HepG2 (cell line): Measurements from ENCODE around the gene HSPB9.

Experiments used
- CHD2 ChIP-seq: IDR thresholded peaks from 2 replicates; pipeline ENCODE4 v1.6.1; 2011; ENCODE audit warnings: low read depth, low read length, improper control_type of control experiment
- DPF2 ChIP-seq: sonication (generic); formaldehyde crosslinking; IDR thresholded peaks from 2 replicates; pipeline ENCODE4 v1.4.0; 2020; ENCODE audit warnings: mild to moderate bottlenecking, low read depth, missing genetic modification reagents, borderline replicate concordance
- FOSL2 ChIP-seq: sonication (generic); formaldehyde crosslinking; IDR thresholded peaks from 2 replicates; pipeline ENCODE4 v1.4.0; 2020; ENCODE audit warnings: missing genetic modification reagents
- FOXM1 ChIP-seq: sonication (generic); formaldehyde crosslinking; IDR thresholded peaks from 2 replicates; pipeline ENCODE4 v1.5.0; 2020; ENCODE audit warnings: missing genetic modification reagents
- HDAC2 ChIP-seq: sonication (generic); formaldehyde crosslinking; IDR thresholded peaks from 2 replicates; pipeline ENCODE4 v1.4.0; 2020; ENCODE audit warnings: missing genetic modification reagents
- HNRNPH1 ChIP-seq: fragments of 200-400 bp; formaldehyde crosslinking; optimal IDR thresholded peaks from 2 replicates; pipeline ENCODE3; 2017; ENCODE audit warnings: mild to moderate bottlenecking, low read depth, low read length
- SMC3 ChIP-seq: IDR thresholded peaks from 2 replicates; pipeline ENCODE4 v1.6.1; 2011; ENCODE audit warnings: low read length, improper control_type of control experiment
- ZBTB8A ChIP-seq: sonication (generic); formaldehyde crosslinking; IDR thresholded peaks from 2 replicates; pipeline ENCODE4 v1.4.0; 2020; ENCODE audit warnings: mild to moderate bottlenecking, low read depth, missing genetic modification reagents, borderline replicate concordance
- ZMAT3 ChIP-seq: sonication (generic); formaldehyde crosslinking; conservative IDR thresholded peaks from 2 replicates; pipeline ENCODE4 v1.7.0; 2021; ENCODE audit warnings: missing genetic modification reagents
- TF ChIP-seq, protein P1 (sequence below): sonication (generic); formaldehyde crosslinking; IDR thresholded peaks from 2 replicates; pipeline ENCODE4 v1.5.0; 2020; ENCODE audit warnings: mild to moderate bottlenecking, missing genetic modification reagents, moderate library complexity
- TF ChIP-seq, protein P2 (sequence below): IDR thresholded peaks from 2 replicates; pipeline ENCODE4 v1.6.1; 2016; ENCODE audit warnings: low read depth, control low read depth
- TF ChIP-seq, protein P3 (sequence below): sonication (generic); formaldehyde crosslinking; IDR thresholded peaks from 2 replicates; pipeline ENCODE4 v1.4.0; 2020; ENCODE audit warnings: missing genetic modification reagents

DNA sequence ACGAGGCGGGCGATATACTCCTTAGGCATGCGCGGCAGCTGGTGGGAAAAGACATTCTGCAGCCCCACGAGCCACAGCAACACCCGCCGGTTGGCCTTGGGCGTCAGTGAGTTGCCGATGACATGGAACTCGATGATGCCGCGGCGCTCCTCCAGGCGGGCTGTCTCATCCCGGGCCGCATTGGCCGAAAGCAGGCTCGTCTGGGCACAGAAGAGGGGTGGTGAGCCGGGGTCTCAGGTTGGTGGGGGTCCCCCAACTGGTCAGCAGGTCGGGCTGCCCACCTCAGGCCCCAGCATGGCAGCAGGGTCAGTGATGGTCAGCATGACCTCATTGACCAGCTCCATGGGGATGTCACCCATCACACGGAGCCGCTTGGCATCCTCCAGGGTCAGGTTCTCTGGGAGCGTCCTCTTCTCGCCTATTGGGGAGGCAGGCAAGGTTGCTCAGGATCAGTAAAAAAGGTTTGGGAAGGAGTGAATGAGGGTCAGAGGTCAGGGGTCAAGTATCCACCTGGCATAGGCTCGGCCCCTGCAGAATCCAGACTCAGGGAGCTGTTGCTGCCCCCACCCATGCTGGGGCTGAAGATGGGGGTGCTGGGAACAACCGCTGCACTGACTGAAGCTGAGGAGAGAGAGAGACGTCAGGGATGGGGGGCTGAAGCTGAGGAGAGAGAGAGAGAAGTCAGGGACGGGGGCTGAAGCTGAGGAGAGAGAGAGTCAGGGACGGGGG is 5.0 kb upstream of the HSPB9 start:
- TF ChIP-seq HNRNPH1: no peak
- no peak for TF ChIP-seq FOSL2 (CRISPR knock-in tag)
- no peak for TF ChIP-seq ZBTB8A (CRISPR knock-in tag)
- TF ChIP-seq HDAC2 (CRISPR knock-in tag): no peak
- TF ChIP-seq CHD2: no peak
- no peak for TF ChIP-seq DPF2 (CRISPR knock-in tag)
- no peak for TF ChIP-seq FOXM1 (CRISPR knock-in tag)
- TF ChIP-seq, protein P1, sequence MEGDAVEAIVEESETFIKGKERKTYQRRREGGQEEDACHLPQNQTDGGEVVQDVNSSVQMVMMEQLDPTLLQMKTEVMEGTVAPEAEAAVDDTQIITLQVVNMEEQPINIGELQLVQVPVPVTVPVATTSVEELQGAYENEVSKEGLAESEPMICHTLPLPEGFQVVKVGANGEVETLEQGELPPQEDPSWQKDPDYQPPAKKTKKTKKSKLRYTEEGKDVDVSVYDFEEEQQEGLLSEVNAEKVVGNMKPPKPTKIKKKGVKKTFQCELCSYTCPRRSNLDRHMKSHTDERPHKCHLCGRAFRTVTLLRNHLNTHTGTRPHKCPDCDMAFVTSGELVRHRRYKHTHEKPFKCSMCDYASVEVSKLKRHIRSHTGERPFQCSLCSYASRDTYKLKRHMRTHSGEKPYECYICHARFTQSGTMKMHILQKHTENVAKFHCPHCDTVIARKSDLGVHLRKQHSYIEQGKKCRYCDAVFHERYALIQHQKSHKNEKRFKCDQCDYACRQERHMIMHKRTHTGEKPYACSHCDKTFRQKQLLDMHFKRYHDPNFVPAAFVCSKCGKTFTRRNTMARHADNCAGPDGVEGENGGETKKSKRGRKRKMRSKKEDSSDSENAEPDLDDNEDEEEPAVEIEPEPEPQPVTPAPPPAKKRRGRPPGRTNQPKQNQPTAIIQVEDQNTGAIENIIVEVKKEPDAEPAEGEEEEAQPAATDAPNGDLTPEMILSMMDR (CRISPR knock-in tag): no peak
- TF ChIP-seq, protein P2, sequence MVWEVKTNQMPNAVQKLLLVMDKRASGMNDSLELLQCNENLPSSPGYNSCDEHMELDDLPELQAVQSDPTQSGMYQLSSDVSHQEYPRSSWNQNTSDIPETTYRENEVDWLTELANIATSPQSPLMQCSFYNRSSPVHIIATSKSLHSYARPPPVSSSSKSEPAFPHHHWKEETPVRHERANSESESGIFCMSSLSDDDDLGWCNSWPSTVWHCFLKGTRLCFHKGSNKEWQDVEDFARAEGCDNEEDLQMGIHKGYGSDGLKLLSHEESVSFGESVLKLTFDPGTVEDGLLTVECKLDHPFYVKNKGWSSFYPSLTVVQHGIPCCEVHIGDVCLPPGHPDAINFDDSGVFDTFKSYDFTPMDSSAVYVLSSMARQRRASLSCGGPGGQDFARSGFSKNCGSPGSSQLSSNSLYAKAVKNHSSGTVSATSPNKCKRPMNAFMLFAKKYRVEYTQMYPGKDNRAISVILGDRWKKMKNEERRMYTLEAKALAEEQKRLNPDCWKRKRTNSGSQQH (CRISPR knock-in tag): no peak
- TF ChIP-seq, protein P3, sequence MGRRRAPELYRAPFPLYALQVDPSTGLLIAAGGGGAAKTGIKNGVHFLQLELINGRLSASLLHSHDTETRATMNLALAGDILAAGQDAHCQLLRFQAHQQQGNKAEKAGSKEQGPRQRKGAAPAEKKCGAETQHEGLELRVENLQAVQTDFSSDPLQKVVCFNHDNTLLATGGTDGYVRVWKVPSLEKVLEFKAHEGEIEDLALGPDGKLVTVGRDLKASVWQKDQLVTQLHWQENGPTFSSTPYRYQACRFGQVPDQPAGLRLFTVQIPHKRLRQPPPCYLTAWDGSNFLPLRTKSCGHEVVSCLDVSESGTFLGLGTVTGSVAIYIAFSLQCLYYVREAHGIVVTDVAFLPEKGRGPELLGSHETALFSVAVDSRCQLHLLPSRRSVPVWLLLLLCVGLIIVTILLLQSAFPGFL (CRISPR knock-in tag): no peak
- TF ChIP-seq ZMAT3 (CRISPR knock-in tag): no peak
- no peak for TF ChIP-seq SMC3
